ENCODE measurements around the gene GLP2R.

The GLP2R gene

DNA sequence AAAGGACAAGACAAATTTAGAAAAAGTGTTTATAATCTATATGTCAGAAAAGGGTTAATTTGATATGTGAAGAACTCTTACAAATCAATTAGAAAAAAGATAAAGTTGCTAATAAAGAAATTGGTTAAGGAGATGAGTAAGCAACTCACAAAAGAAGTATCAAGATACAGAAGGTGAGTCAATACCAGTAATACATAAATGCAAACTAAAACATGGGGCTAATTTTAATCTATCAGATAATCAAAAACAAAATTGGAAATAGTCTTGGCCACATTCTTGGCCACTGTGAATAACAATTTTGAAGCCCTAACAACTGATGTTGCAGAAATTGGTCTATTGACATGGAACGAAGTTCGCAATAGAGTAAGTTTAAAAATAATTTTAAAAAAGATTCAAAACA, 41.2 kb upstream of the GLP2R start:
- H4K8ac ChIP-seq (ENCODE audit: low read depth, low read length): no peak overlapping the region
- H2BK5ac ChIP-seq (ENCODE audit: low read length): no peak overlapping the region
- no peaks in the 10 kb centered on the region for H3K36me3 ChIP-seq (ENCODE audit: control insufficient read depth, insufficient read depth, low read length)
- WGBS (ENCODE audit: extremely low coverage, insufficient coverage, low lambda C conversion rate): no CpG with 5 or more reads among the region's 2 CpGs
- H3K4me3 ChIP-seq (ENCODE audit: low read length): no peak overlapping the region
- no peak overlapping the region for H3K18ac ChIP-seq (ENCODE audit: low read length)
- no peaks in the 10 kb centered on the region for H3K27me3 ChIP-seq (ENCODE audit: insufficient read depth, low read length, poor library complexity)
- H2AK5ac ChIP-seq (ENCODE audit: low read length): no peak overlapping the region
- H3K79me1 ChIP-seq (ENCODE audit: low read length): no peaks in the 10 kb centered on the region
- H3K56ac ChIP-seq (ENCODE audit: low read length): no peak overlapping the region
- H2BK15ac ChIP-seq (replicated peaks; ENCODE audit: low read depth): no peak overlapping the region
- no peaks in the 10 kb centered on the region for H3K4me1 ChIP-seq (ENCODE audit: control insufficient read depth, low read depth, low read length)
- H2BK120ac ChIP-seq (ENCODE audit: low read depth, low read length): no peak overlapping the region
- H3K79me2 ChIP-seq (ENCODE audit: control insufficient read depth, insufficient read depth, low read length): no peaks in the 10 kb centered on the region
- H4K5ac ChIP-seq (ENCODE audit: low read length): no peak overlapping the region
- H3K27ac ChIP-seq (ENCODE audit: low read depth, low read length): no peak overlapping the region
- no peak overlapping the region for H3K4ac ChIP-seq (ENCODE audit: low read depth, low read length)
- no peak for DNase-seq
- no peak overlapping the region for H3K4me2 ChIP-seq (ENCODE audit: low read length)
- no peak overlapping the region for H3K23ac ChIP-seq (ENCODE audit: low read length)
- H3K9ac ChIP-seq (ENCODE audit: low read length): no peak overlapping the region

DNA sequence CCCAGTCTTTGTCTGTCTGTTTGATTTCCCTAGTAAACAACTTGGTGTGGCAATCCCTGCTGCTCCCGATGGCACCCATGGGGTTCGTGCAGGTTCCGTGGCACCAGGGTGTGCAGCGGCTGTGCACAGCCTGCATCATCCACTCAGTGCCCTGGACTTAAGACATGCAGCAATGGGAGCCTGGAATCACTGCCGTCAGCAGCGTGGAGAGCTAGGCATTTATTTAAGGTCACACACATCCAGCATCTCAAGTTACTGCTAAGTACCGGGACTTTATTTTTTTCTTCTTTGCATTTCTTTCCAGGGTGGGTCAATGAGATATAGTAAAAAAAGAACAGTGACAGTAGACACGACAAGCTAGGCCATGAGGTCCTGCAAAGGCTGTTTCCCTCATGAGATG, 37.1 kb upstream of the GLP2R start:
- Histone ChIP-seq H3K4me2 (ENCODE audit: low read length) (no peak overlapping the region), H3K36me3 (ENCODE audit: control insufficient read depth, insufficient read depth, low read length) (no peaks in the 10 kb centered on the region), H2AK5ac (ENCODE audit: low read length) (no peak overlapping the region), H3K4me1 (ENCODE audit: control insufficient read depth, low read depth, low read length) (no peaks in the 10 kb centered on the region), H3K56ac (ENCODE audit: low read length) (no peak overlapping the region), H4K8ac (ENCODE audit: low read depth, low read length) (no peak overlapping the region), H3K4ac (ENCODE audit: low read depth, low read length) (no peak overlapping the region), H3K23ac (ENCODE audit: low read length) (no peak overlapping the region), H2BK5ac (ENCODE audit: low read length) (no peak overlapping the region), H3K79me1 (ENCODE audit: low read length) (no peaks in the 10 kb centered on the region), H3K9ac (ENCODE audit: low read length) (no peak overlapping the region), H3K27me3 (ENCODE audit: insufficient read depth, low read length, poor library complexity) (no peaks in the 10 kb centered on the region), H3K18ac (ENCODE audit: low read length) (no peak overlapping the region), H2BK120ac (ENCODE audit: low read depth, low read length) (no peak overlapping the region), H3K79me2 (ENCODE audit: control insufficient read depth, insufficient read depth, low read length) (no peaks in the 10 kb centered on the region), H3K27ac (ENCODE audit: low read depth, low read length) (no peak overlapping the region), H4K5ac (ENCODE audit: low read length) (no peak overlapping the region), H2BK15ac (replicated peaks; ENCODE audit: low read depth) (no peak overlapping the region), H3K4me3 (ENCODE audit: low read length) (no peak overlapping the region)
- WGBS (ENCODE audit: extremely low coverage, insufficient coverage, low lambda C conversion rate): no CpG with 5 or more reads among the region's 8 CpGs
- DNase-seq: no peak

DNA sequence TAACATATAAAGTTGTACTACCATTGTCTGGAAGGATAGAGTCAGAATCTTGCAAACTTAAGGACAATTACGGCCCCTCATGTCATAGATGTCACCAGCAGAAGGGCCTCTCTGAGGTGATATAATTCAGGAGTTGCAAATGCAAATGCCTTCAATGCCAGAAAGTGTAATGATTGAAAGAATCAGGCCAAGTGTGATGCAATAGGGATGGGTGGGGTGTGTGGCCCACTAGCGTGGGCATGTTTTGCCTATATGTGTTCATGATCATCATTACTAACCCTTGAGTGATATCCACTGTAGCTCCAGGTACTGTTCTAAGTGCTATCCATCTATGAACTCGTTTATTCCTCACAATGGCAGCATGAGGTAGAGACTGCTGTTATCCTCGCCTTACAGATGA, 35.4 kb upstream of the GLP2R start:
- Histone ChIP-seq H3K9ac (ENCODE audit: low read length) (no peak overlapping the region), H3K23ac (ENCODE audit: low read length) (no peak overlapping the region), H3K79me1 (ENCODE audit: low read length) (no peaks in the 10 kb centered on the region), H2BK120ac (ENCODE audit: low read depth, low read length) (no peak overlapping the region), H3K27ac (ENCODE audit: low read depth, low read length) (no peak overlapping the region), H3K4ac (ENCODE audit: low read depth, low read length) (no peak overlapping the region), H4K5ac (ENCODE audit: low read length) (no peak overlapping the region), H3K4me2 (ENCODE audit: low read length) (no peak overlapping the region), H3K56ac (ENCODE audit: low read length) (no peak overlapping the region), H3K27me3 (ENCODE audit: insufficient read depth, low read length, poor library complexity) (no peaks in the 10 kb centered on the region), H3K18ac (ENCODE audit: low read length) (no peak overlapping the region), H2BK15ac (replicated peaks; ENCODE audit: low read depth) (no peak overlapping the region), H4K8ac (ENCODE audit: low read depth, low read length) (no peak overlapping the region), H3K4me1 (ENCODE audit: control insufficient read depth, low read depth, low read length) (no peaks in the 10 kb centered on the region), H2AK5ac (ENCODE audit: low read length) (no peak overlapping the region), H3K36me3 (ENCODE audit: control insufficient read depth, insufficient read depth, low read length) (no peaks in the 10 kb centered on the region), H3K79me2 (ENCODE audit: control insufficient read depth, insufficient read depth, low read length) (no peaks in the 10 kb centered on the region), H2BK5ac (ENCODE audit: low read length) (no peak overlapping the region), H3K4me3 (ENCODE audit: low read length) (no peak overlapping the region)
- WGBS (ENCODE audit: extremely low coverage, insufficient coverage, low lambda C conversion rate): no CpG with 5 or more reads among the region's 4 CpGs
- no peak for DNase-seq

DNA sequence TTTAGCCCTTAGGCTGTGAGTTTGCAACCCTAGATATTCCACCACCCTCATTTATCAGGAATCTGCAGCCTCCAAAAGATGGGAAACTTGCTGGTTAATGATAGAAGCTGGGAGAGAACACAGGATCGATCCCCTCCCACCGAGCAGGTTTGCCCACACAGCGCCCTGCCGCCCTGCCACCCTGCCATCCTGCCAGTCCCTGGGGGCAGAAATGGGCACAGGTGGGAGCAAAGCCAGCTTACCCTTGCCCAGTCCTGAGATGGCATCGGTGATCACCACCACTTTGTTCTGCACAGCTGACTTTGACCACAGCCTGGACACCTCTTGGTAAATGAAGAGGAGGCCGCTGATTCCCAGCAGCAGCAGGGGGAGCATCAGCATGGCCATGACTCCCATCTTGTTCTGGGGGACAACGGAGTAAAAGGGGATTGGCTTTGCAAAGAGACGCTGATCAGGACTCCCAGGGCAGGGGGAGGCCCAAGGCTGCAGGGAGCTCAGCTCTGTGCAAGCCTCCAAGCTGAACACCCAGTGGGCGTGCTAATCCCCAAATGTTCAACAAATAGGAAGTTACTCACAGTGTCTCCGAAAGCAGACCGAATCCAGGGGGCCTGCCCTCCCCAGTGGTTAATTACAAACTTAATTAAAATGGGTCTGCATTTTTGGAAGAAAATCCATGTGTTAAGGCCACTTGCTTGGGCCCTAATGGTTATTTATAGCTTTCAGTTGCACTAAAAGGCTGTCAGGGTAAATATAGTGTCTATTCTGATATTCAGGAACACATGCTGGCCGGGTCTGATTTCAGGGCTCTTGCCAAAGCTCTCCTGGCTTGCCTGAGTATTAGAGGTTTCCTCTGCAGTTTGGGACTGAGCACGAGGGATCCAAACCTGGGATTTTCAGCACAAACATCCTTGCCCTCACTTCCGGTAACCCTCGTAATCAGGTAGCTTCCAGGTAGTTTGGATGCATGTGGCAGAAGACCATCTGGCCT, 34.5 kb upstream of the GLP2R start, which contains the start of gene DHRS7C:
Gene DHRS7C, minus strand, starts transcription at position 704 of the 988 bp plus-strand sequence. Its CDS starts 308 bp downstream, at position 396.
- H3K79me2 ChIP-seq (ENCODE audit: control insufficient read depth, insufficient read depth, low read length): no peaks in the 10 kb centered on the region
- no peak within 1 kb of the TSS for H3K18ac ChIP-seq (ENCODE audit: low read length)
- no peak within 1 kb of the TSS for H3K4me3 ChIP-seq (ENCODE audit: low read length)
- no peak within 1 kb of the TSS for H4K8ac ChIP-seq (ENCODE audit: low read depth, low read length)
- no peak within 1 kb of the TSS for H4K5ac ChIP-seq (ENCODE audit: low read length)
- H3K56ac ChIP-seq (ENCODE audit: low read length): no peak within 1 kb of the TSS
- no peak within 1 kb of the TSS for H2BK15ac ChIP-seq (replicated peaks; ENCODE audit: low read depth)
- no peaks in the 10 kb centered on the region for H3K79me1 ChIP-seq (ENCODE audit: low read length)
- DNase-seq: no peak
- H2BK120ac ChIP-seq (ENCODE audit: low read depth, low read length): no peak within 1 kb of the TSS
- H3K4ac ChIP-seq (ENCODE audit: low read depth, low read length): no peak within 1 kb of the TSS
- no peaks in the 10 kb centered on the region for H3K27me3 ChIP-seq (ENCODE audit: insufficient read depth, low read length, poor library complexity)
- no peak within 1 kb of the TSS for H3K23ac ChIP-seq (ENCODE audit: low read length)
- H2AK5ac ChIP-seq (ENCODE audit: low read length): no peak within 1 kb of the TSS
- H3K4me2 ChIP-seq (ENCODE audit: low read length): no peak within 1 kb of the TSS
- no peak within 1 kb of the TSS for H2BK5ac ChIP-seq (ENCODE audit: low read length)
- no peak within 1 kb of the TSS for H3K9ac ChIP-seq (ENCODE audit: low read length)
- no peaks in the 10 kb centered on the region for H3K4me1 ChIP-seq (ENCODE audit: control insufficient read depth, low read depth, low read length)
- WGBS (ENCODE audit: extremely low coverage, insufficient coverage, low lambda C conversion rate): no CpG with 5 or more reads among the region's 15 CpGs
- H3K36me3 ChIP-seq (ENCODE audit: control insufficient read depth, insufficient read depth, low read length): no peaks in the 10 kb centered on the region
- no peak within 1 kb of the TSS for H3K27ac ChIP-seq (ENCODE audit: low read depth, low read length)

DNA sequence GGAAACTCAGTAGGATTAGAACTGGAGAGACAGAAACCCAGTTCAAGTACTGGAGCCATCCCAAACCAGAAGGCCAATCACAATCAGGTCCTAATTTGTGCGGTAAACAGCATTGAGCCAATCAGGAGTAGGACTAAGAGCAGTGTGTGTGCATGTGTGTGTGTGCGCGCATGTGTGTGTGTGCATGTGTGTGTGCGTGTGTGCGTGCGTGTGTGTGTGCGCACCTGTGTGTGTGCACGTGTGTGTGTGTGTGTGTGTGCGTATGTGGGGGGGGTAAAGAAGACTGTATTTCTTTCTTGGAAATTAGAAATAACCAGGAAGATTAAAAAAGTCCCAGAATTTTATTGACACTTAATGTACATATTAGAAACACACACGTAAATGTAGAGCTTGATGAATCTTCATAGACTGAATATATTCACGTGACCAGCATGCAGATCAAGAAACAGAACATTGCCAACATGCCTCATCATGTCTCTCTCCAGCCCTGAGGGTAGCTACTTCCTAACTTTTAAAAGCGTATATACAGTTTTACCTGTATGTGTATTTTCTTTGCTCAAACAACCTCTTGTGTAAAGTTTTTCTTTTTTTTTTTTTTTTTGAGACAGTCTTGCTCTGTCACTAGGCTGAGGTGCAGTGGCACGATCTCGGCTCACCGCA, 33.4 kb upstream of the GLP2R start:
- no peak overlapping the region for H2AK5ac ChIP-seq (ENCODE audit: low read length)
- no CpG with 5 or more reads among the region's 15 CpGs for WGBS (ENCODE audit: extremely low coverage, insufficient coverage, low lambda C conversion rate)
- H3K79me1 ChIP-seq (ENCODE audit: low read length): no peaks in the 10 kb centered on the region
- H4K5ac ChIP-seq (ENCODE audit: low read length): no peak overlapping the region
- no peaks in the 10 kb centered on the region for H3K79me2 ChIP-seq (ENCODE audit: control insufficient read depth, insufficient read depth, low read length)
- H2BK15ac ChIP-seq (replicated peaks; ENCODE audit: low read depth): no peak overlapping the region
- H3K18ac ChIP-seq (ENCODE audit: low read length): no peak overlapping the region
- H3K23ac ChIP-seq (ENCODE audit: low read length): no peak overlapping the region
- no peak overlapping the region for H2BK120ac ChIP-seq (ENCODE audit: low read depth, low read length)
- no peak overlapping the region for H3K4ac ChIP-seq (ENCODE audit: low read depth, low read length)
- DNase-seq: no peak
- no peak overlapping the region for H3K4me2 ChIP-seq (ENCODE audit: low read length)
- H4K8ac ChIP-seq (ENCODE audit: low read depth, low read length): no peak overlapping the region
- H3K27ac ChIP-seq (ENCODE audit: low read depth, low read length): no peak overlapping the region
- no peak overlapping the region for H3K56ac ChIP-seq (ENCODE audit: low read length)
- no peaks in the 10 kb centered on the region for H3K4me1 ChIP-seq (ENCODE audit: control insufficient read depth, low read depth, low read length)
- H3K27me3 ChIP-seq (ENCODE audit: insufficient read depth, low read length, poor library complexity): no peaks in the 10 kb centered on the region
- no peak overlapping the region for H3K4me3 ChIP-seq (ENCODE audit: low read length)
- no peak overlapping the region for H3K9ac ChIP-seq (ENCODE audit: low read length)
- no peak overlapping the region for H2BK5ac ChIP-seq (ENCODE audit: low read length)
- H3K36me3 ChIP-seq (ENCODE audit: control insufficient read depth, insufficient read depth, low read length): no peaks in the 10 kb centered on the region

Data from mesendoderm (in vitro differentiated cells).